Dedifferentiated amniotic fluid mesenchymal stem cell (primary cell): ENCODE measurements around the gene PPA1.
"Not testable (repeated sequence)": the region's sequence is repeated elsewhere in the genome, so short reads cannot be mapped to it uniquely, and the experiment has no call there.

Experiments used
- DNase-seq: peaks from one replicate; pipeline ENCODE4 v3.0.0-alpha.2; 2016; ENCODE audit errors: extremely low spot score

The PPA1 gene

GRCh38 chr10:70212277-70212676, 21.0 kb downstream of the PPA1 start:
- no peak for DNase-seq

- no peak for DNase-seq
Measured at GRCh38 chr10:70206762-70207161, 26.5 kb downstream of the PPA1 start.

GRCh38 chr10:70201105-70201504, 32.1 kb downstream of the PPA1 start:
- DNase-seq = no peak

GRCh38 chr10:70198696-70199466, 34.3 kb downstream of the PPA1 start:
- DNase-seq = no peak

GRCh38 chr10:70197235-70197945, 35.8 kb downstream of the PPA1 start:
- DNase-seq = no peak

- DNase-seq = no peak
Measured at GRCh38 chr10:70193391-70193844, 39.8 kb downstream of the PPA1 start.

- no peak for DNase-seq
Measured at GRCh38 chr10:70192326-70192968, 40.8 kb downstream of the PPA1 start.

GRCh38 chr10:70191972-70192305, 41.3 kb downstream of the PPA1 start:
- peak; percentile 85 for DNase-seq

- no peak for DNase-seq
Measured at GRCh38 chr10:70191161-70191971, 41.9 kb downstream of the PPA1 start.

- DNase-seq = no peak
Measured at GRCh38 chr10:70190581-70190980, 42.6 kb downstream of the PPA1 start.

- no peak for DNase-seq
Measured at GRCh38 chr10:70190102-70190501, 43.1 kb downstream of the PPA1 start.

- DNase-seq = no peak
Measured at GRCh38 chr10:70188768-70189167, 44.5 kb downstream of the PPA1 start.

GRCh38 chr10:70186571-70186970, 46.7 kb downstream of the PPA1 start:
- DNase-seq = no peak

GRCh38 chr10:70186090-70186489, 47.1 kb downstream of the PPA1 start:
- DNase-seq = no peak

- DNase-seq = no peak
Measured at GRCh38 chr10:70183304-70183703, 49.9 kb downstream of the PPA1 start.

- not testable (repeated sequence) for DNase-seq
Measured at GRCh38 chr10:70179209-70179608, 54.0 kb downstream of the PPA1 start.

- no peak for DNase-seq
Measured at GRCh38 chr10:70178139-70178725, 55.0 kb downstream of the PPA1 start.

- DNase-seq = no peak
Measured at GRCh38 chr10:70176441-70176840, 56.8 kb downstream of the PPA1 start.

- DNase-seq = no peak
Measured at GRCh38 chr10:70175516-70175915, 57.7 kb downstream of the PPA1 start.

GRCh38 chr10:70174058-70174741, 59.0 kb downstream of the PPA1 start:
- DNase-seq = no peak
